Psoas muscle (tissue), 8 donors: ENCODE results near the gene TMEM141. TPM values are rescaled to one million over a fixed set of nuclear protein-coding genes. Genes with fewer than 3 reads are reported as not detected.

Experiments
- ATAC-seq, 4 donors: fragments of 200-7000 bp; cut with Tn5 transposase; one replicate each; pipeline ENCODE4 v1.9.1; 2020; ENCODE audit warnings: moderate library complexity in 3 of 4, mild to moderate bottlenecking in 2 of 4
- DNase-seq, 2 donors: peaks; one replicate each; pipeline ENCODE4 v3.0.0-alpha.2; 2020
- H3K27ac ChIP-seq: fragments of 200-600 bp; one replicate; pipeline ENCODE4 v1.8.0; 2022
- H3K27me3 ChIP-seq, 3 donors: fragments of 200-600 bp in 1 of 3; one replicate each; pipeline versions ENCODE4 v1.6.1 to v1.8.0; 2013 to 2022; ENCODE audit warnings: low read length in 2 of 3, mild to moderate bottlenecking in 2 of 3, moderate library complexity in 1 of 3; ENCODE audit not compliant: insufficient read depth in 3 of 3
- H3K36me3 ChIP-seq, 2 donors: fragments of 200-600 bp in 1 of 2; one replicate each; pipeline versions ENCODE4 v1.6.1 to v1.8.0; 2013 to 2022; ENCODE audit warnings: low read depth in 1 of 2, mild to moderate bottlenecking in 1 of 2, moderate library complexity in 1 of 2; ENCODE audit not compliant: insufficient read depth in 1 of 2
- H3K4me1 ChIP-seq: fragments of 200-600 bp; one replicate; pipeline ENCODE4 v1.8.0; 2022
- H3K4me3 ChIP-seq: fragments of 200-600 bp; one replicate; pipeline ENCODE4 v1.8.0; 2022; ENCODE audit warnings: mild to moderate bottlenecking
- H3K9me3 ChIP-seq: fragments of 200-600 bp; one replicate; pipeline ENCODE4 v1.8.0; 2022
- CTCF ChIP-seq: fragments of 200-600 bp; IDR thresholded peaks from one replicate; pipeline ENCODE4 v1.8.0; 2022; ENCODE audit warnings: antibody characterized with exemption
- WGBS, 3 donors: extraction: QIAGEN DNeasy Blood & Tissue Kit; methylation state at CpG; one replicate each; pipeline versions ENCODE4 v1.1.6 to v1.1.7; 2013; 5-methylcytosine and 5-hydroxymethylcytosine counted together
- intact Hi-C, 2 donors: fragments of 100-400 bp; cut with DNase I; formaldehyde crosslinking; loops; one replicate each; pipeline versions ENCODE4 v1.11.0 to v1.14.2; 2022
- polyA plus RNA-seq, 3 donors: library from polyadenylated mRNA; stranded (reverse); fragments of 200-250 nt; gene quantifications; one replicate each; pipeline ENCODE4 v1.2.3, GENCODE V29; 2013
- total RNA-seq, 4 donors: library from RNA; stranded (reverse); fragmentation: NEBNext Ultra II Directional in 2 of 4; extraction: Animal tissue kit (Norgen Biotek cat#: 25700) in 2 of 4; gene quantifications; one replicate each; pipeline versions ENCODE4 v1.2.1 to v1.2.4, GENCODE V29; 2021 to 2023
- donor health status: healthy with polysubstance abuse.
- donor health status: DM: no; HTN: no; CAD: no; lungs with moderate emphysema.
- donor health status: Bipolar disorder and iron deficiency.
- donor health status: healthy.
- donor health status: DM: yes; HTN: yes; CAD: no.
- donor health status: DM: no; HTN: no; CAD: no.
- donor health status: DM: no; HTN: no; CAD: no.
- donor health status: DM: yes; HTN: yes; CAD: no.

TMEM141 gene
- total and polyA plus RNA-seq, 7 donors = 32.0 to 89.1 (median 49.1) TPM

DNA sequence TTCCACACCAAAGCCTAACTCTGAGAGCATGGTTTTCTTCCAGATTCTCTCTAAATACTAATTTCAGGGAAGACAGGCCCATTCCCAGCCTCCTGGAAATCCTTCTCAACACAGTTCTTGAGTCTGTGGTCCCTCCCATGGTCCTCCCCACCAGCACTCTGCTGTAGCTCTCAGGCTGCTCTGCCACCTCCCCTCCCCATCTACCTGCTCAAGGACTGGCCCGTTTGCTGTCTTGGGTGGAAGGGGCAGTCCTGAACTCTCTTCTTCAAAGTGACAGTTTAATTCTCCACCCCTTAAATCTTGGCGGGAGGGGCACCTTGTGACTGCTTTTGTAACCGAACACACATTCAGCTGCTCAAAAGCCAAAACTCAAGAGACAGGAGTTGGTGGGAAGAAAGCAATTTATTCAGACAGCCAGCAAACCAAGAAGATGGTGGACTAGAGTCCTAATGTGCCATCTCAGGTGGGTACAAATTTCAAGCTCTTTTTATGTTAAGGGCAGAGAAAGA, 19.2 kb upstream of the TMEM141 start:
- ATAC-seq (no peak), DNase-seq (no peak)
- 70 to 74% (median 70%) methylated on average over 3 of the region's 3 CpGs for WGBS, 3 donors
- Histone ChIP-seq H3K4me3 (no peak overlapping the region), H3K27me3 (no peaks in the 10 kb centered on the region), H3K27ac (no peak overlapping the region), H3K9me3 (no peaks in the 10 kb centered on the region), H3K36me3 (no peaks in the 10 kb centered on the region), H3K4me1 (no peaks in the 10 kb centered on the region)
- intact Hi-C loops = no loop called here
- TF ChIP-seq CTCF = no peak

DNA sequence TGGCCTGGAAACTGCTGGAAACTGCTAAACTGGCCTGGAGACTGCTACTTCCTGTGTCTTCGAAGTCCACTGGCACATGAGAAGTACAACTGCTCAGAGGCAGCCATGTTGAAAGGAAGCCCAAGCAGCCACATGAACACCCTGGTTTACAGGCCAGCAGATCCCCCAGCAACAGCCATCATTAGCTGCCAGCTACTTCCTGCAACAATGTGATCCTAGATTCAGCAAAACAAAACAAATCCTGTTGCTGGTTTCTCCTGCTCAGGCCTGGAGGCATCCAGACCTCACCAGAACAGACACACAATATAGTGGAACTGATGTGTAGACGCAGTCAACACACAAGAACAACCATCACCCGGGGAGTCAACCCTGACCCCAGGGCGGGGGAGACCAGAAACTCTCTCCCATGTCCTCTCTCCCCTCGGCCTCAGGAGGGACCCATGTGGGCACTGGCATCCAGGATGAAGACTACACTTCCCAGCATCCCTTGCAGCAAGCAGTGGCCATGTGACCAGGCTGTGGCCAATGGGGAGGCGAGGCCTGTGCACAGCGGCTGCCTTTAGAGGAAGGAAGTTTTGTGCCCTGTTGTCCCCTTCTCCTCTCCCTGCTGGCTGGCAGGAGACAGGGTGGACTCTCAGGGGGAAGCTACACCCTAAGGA, 17.6 kb upstream of the TMEM141 start:
- intact Hi-C loops = no loop called here
- Histone ChIP-seq H3K4me3 (no peak overlapping the region), H3K27ac (no peak overlapping the region), H3K27me3 (no peaks in the 10 kb centered on the region), H3K4me1 (no peaks in the 10 kb centered on the region), H3K9me3 (no peaks in the 10 kb centered on the region), H3K36me3 (no peaks in the 10 kb centered on the region)
- ATAC-seq (peak; percentile 61 to 75 (median 70)), DNase-seq (peak in 1 of 2 donors; percentile 60)
- no peak for TF ChIP-seq CTCF
- whole genome bisulfite sequencing, 3 donors = 69 to 75% (median 73%) methylated on average over 7 of the region's 7 CpGs

DNA sequence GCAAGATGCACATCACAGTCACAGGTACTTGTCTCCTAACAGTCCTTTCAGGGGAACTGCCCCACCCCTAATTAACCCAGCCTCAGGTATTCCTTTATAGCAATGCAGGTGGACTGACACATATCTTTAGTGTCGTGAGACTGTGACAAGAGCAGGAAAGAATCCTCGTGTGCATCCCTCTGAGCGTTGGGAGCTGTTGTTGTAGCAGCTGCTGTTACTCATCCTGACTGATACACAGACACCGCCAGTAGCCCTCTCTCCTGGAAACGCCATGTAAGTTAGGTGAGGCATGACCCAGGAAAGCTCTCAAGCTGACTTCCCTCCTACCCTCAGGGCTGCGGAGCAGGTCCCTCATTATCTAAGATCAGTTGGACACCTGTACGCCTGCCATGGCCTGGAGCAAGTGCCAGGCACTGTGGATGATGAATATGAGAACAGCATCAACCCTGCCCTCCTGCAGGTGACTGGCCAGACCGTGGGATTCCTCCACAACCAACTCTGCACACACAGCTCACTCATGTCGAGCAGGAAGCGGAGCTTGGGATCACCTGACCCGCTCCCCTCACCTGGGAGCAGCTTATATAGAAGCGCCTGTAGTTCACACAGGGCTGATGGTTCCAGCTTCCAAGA, 16.6 kb upstream of the TMEM141 start:
- WGBS, 3 donors = 87 to 90% (median 88%) methylated on average over 12 of the region's 12 CpGs
- H3K36me3 ChIP-seq = no peaks in the 10 kb centered on the region
- no peak for DNase-seq
- no peak overlapping the region for H3K27ac ChIP-seq
- TF ChIP-seq CTCF = no peak
- no peak for ATAC-seq
- no peaks in the 10 kb centered on the region for H3K9me3 ChIP-seq
- intact Hi-C loops = no loop called here
- no peak overlapping the region for H3K4me3 ChIP-seq
- no peaks in the 10 kb centered on the region for H3K27me3 ChIP-seq
- H3K4me1 ChIP-seq = no peaks in the 10 kb centered on the region

GRCh38 chr9:136775191-136775590, 16.0 kb upstream of the TMEM141 start:
- no peak for TF ChIP-seq CTCF
- Histone ChIP-seq H3K9me3 (no peaks in the 10 kb centered on the region), H3K4me3 (no peak overlapping the region), H3K36me3 (no peaks in the 10 kb centered on the region), H3K27ac (no peak overlapping the region), H3K27me3 (no peaks in the 10 kb centered on the region), H3K4me1 (no peaks in the 10 kb centered on the region)
- intact Hi-C loops = no loop called here
- DNase-seq (peak in 1 of 2 donors; percentile 25), ATAC-seq (no peak)
- WGBS, 3 donors = 56 to 65% (median 56%) methylated on average over 6 of the region's 6 CpGs
